Measurements from ENCODE around the gene PNMA8A.

PNMA8A gene

DNA sequence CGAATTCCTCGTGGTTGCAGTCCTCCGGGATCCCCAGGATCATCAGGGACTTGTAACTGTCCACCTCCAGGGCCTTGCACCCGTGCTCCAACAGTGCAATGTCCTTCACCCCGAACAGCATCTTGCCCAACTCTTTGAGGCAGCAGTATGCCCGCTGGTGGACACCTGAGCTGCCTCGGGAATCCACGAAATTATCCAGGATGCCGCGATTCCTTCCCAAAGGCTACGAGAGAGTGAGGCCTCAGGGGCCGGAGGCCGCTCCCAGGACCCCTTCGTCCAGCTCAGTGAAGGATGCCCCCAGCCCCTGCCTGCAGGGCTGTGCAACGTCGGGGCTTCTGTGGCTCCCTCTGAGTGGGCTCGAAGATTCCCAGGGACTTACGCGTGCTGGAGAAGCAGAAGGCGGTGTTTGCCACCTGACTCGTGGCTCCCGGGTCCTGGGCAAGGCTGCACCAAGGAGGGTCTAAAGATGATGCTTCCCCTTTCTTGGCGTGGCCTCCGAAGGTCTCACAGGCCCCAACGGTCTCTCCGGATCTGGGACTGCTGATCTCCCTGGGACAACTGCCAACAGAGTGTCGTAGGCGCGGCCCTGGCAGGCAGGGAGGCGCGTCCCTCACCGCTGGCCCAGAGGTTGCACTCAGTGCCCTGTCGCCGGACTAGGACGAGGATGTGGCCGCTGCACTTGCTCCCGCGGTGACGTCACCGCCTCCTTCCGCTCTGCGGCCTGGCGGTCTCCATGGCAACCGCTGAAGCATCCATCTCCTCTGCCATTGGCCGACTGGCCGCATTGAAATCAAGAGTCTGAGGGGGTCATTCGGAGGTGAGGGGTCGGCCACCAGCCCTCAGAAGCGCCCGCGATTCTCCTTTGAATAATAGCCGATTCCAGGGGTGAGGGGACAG, 42.9 kb downstream of the PNMA8A start, which contains the start of gene PNMA8C:
PNMA8C (minus strand) TSS at position 698 of the 897 bp plus-strand sequence; CDS start at position 121, 577 bp downstream.
- DNase-seq (ENCODE audit: low read depth in 2 of 2), result peak; percentile 26 to 27

- no peak for DNase-seq (ENCODE audit: low read depth in 2 of 2)
Observed at GRCh38 chr19:46427518-46428045, 43.8 kb downstream of the PNMA8A start.

- no peak for DNase-seq (ENCODE audit: low read depth in 2 of 2)
Observed at GRCh38 chr19:46426506-46427162, 44.7 kb downstream of the PNMA8A start.

DNA sequence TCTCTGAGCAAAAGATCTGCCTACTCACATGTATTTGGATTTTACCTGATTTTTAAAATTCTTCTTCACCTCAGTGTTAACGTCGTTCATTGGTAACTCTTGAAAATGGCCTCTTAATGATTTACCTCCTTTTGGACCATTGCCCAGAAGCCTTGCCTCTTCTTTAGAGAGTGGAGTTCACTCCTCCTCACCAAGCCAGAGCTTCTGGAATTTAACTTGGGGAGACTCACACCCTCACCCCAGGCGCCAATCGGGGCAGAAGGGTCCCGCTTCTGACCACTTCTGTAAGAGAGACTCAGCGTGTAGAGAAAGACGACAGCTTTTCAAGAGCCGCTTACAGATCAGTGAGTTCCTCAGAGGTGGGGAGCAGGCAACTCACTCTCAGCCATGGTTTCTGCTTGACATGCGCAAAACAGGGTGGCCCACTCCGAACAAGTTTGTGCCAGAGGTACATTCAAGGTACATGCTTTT, 45.3 kb downstream of the PNMA8A start:
- DNase-seq (ENCODE audit: low read depth in 2 of 2), result no peak

DNA sequence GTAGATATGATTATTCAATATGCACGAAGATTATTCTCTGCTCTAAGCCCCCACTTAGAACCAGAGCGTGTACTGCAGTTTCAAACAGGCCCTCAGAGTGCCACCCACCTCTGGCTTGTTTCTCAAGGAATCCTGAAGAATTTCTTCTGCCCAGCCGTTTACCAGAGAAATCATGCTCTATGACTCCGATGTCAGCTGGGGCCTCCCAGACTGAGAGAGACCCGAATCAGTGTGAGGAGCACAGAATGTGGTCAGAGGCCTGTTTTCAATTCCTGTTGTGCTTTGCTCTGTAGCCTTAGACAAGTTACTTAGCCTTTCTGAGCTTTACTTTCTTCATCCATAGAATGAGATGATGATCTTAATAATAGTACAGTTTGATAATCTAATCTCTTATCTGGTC, 48.2 kb downstream of the PNMA8A start:
- no peak for DNase-seq (ENCODE audit: low read depth in 2 of 2)

GRCh38 chr19:46422344-46422743, 49.0 kb downstream of the PNMA8A start:
- no peak for DNase-seq (ENCODE audit: low read depth in 2 of 2)

GRCh38 chr19:46420056-46420455, 51.3 kb downstream of the PNMA8A start:
- DNase-seq (ENCODE audit: low read depth in 2 of 2), result no peak
